GM18507 (cell line): ENCODE measurements around the gene SMURF2.
A peak's percentile ranks its signal among the peaks of the same experiment; 100 is the strongest.

Experiments used
- DNase-seq: peaks from one replicate; pipeline ENCODE4 v3.0.0; 2011; ENCODE audit warnings: low read depth; ENCODE audit not compliant: insufficient read length; ENCODE audit errors: extremely low spot score
- FAIRE-seq: peaks from 2 replicates; lab custom pipeline; 2011; peaks lifted over from hg19 to GRCh38; lab: Jason Lieb, UNC

Gene SMURF2

GRCh38 chr17:64661976-64662773 lies at the start of gene SMURF2:
Gene SMURF2, minus strand, starts transcription at chr17:64662307. Its CDS starts 427 bp downstream, at chr17:64661880.
- DNase-seq (peak; percentile 83), FAIRE-seq (no peak)

- DNase-seq (no peak), FAIRE-seq (no peak)
Observed at GRCh38 chr17:64709481-64709880, 47.4 kb upstream of the SMURF2 start.

GRCh38 chr17:64707050-64707591 lies 45.0 kb upstream of the SMURF2 start:
- no peak for DNase-seq
- FAIRE-seq: no peak

GRCh38 chr17:64706224-64707049 lies 44.3 kb upstream of the SMURF2 start:
- DNase-seq: no peak
- no peak for FAIRE-seq

- FAIRE-seq (no peak), DNase-seq (no peak)
Observed at GRCh38 chr17:64702815-64703214, 40.7 kb upstream of the SMURF2 start.

- DNase-seq (no peak), FAIRE-seq (no peak)
Observed at GRCh38 chr17:64698725-64699124, 36.6 kb upstream of the SMURF2 start.

GRCh38 chr17:64694207-64694606 lies 32.1 kb upstream of the SMURF2 start:
- no peak for DNase-seq
- no peak for FAIRE-seq

- FAIRE-seq (no peak), DNase-seq (no peak)
Observed at GRCh38 chr17:64692187-64692586, 30.1 kb upstream of the SMURF2 start.

- DNase-seq: no peak
- no peak for FAIRE-seq
Observed at GRCh38 chr17:64689106-64689505, 27.0 kb upstream of the SMURF2 start.

- DNase-seq (no peak), FAIRE-seq (no peak)
Observed at GRCh38 chr17:64688481-64688880, 26.4 kb upstream of the SMURF2 start.

GRCh38 chr17:64687961-64688360 lies 25.9 kb upstream of the SMURF2 start:
- no peak for FAIRE-seq

GRCh38 chr17:64687376-64687775 lies 25.3 kb upstream of the SMURF2 start:
- DNase-seq (no peak), FAIRE-seq (no peak)

More at GRCh38 chr17:64687961-64688360, 25.9 kb upstream of the SMURF2 start:
- DNase-seq: no peak

- FAIRE-seq (no peak), DNase-seq (no peak)
Observed at GRCh38 chr17:64686705-64687104, 24.6 kb upstream of the SMURF2 start.

- no peak for DNase-seq
- no peak for FAIRE-seq
Observed at GRCh38 chr17:64685705-64686104, 23.6 kb upstream of the SMURF2 start.

- no peak for FAIRE-seq
Observed at GRCh38 chr17:64683796-64684195, 21.7 kb upstream of the SMURF2 start.

GRCh38 chr17:64682261-64683181 lies 20.4 kb upstream of the SMURF2 start:
- no peak for FAIRE-seq
- no peak for DNase-seq

More at GRCh38 chr17:64683796-64684195, 21.7 kb upstream of the SMURF2 start:
- DNase-seq: no peak

GRCh38 chr17:64679710-64680216 lies 17.7 kb upstream of the SMURF2 start:
- DNase-seq: no peak
- no peak for FAIRE-seq

GRCh38 chr17:64676763-64677162 lies 14.7 kb upstream of the SMURF2 start:
- DNase-seq (no peak), FAIRE-seq (no peak)
